C4-2B (cell line): ENCODE data around the gene ADAMTS13.

Source experiments
- H3K27ac ChIP-seq: fragments of 450-650 bp; 2 replicates; pipeline ENCODE4 v1.5.1; 2017
- ZFX ChIP-seq: fragments of 450-650 bp; IDR thresholded peaks from 2 replicates; pipeline ENCODE4 v1.6.1; 2017
- TF ChIP-seq, protein P1 (sequence below): fragments of 450-650 bp; conservative IDR thresholded peaks from 2 replicates; pipeline ENCODE4 v1.5.1; 2017; ENCODE audit warnings: mild to moderate bottlenecking

ADAMTS13 gene

DNA sequence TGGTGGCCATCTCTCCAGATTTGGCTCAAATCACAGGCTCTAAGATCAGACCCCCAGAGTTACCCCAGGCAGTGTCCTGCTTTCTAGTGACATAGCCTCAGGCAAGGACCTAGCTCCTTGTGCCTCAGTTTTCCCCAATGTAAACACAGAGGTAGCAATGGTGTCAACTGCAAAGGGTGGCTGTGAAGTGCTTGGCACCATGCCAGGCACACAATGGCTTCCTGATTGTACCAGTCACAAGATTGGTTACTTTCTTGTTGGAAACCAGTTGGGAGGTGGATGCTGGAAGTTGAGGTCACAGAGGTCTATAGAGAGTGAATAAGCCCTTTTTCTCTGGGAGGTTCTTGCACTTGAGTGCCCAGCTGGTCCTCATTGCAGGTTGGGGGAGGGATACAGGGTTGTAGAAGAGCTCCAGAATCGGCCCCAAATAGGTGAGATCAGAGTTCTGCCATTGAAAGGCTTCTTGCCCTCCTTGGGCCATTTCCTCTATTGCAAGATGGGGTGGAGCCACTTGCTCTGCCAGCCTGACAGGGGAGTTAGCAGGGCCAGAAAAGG lies 43.7 kb upstream of the ADAMTS13 start:
- no peak overlapping the region for H3K27ac ChIP-seq
- TF ChIP-seq ZFX = no peak
- TF ChIP-seq, protein P1, sequence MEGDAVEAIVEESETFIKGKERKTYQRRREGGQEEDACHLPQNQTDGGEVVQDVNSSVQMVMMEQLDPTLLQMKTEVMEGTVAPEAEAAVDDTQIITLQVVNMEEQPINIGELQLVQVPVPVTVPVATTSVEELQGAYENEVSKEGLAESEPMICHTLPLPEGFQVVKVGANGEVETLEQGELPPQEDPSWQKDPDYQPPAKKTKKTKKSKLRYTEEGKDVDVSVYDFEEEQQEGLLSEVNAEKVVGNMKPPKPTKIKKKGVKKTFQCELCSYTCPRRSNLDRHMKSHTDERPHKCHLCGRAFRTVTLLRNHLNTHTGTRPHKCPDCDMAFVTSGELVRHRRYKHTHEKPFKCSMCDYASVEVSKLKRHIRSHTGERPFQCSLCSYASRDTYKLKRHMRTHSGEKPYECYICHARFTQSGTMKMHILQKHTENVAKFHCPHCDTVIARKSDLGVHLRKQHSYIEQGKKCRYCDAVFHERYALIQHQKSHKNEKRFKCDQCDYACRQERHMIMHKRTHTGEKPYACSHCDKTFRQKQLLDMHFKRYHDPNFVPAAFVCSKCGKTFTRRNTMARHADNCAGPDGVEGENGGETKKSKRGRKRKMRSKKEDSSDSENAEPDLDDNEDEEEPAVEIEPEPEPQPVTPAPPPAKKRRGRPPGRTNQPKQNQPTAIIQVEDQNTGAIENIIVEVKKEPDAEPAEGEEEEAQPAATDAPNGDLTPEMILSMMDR = no peak

DNA sequence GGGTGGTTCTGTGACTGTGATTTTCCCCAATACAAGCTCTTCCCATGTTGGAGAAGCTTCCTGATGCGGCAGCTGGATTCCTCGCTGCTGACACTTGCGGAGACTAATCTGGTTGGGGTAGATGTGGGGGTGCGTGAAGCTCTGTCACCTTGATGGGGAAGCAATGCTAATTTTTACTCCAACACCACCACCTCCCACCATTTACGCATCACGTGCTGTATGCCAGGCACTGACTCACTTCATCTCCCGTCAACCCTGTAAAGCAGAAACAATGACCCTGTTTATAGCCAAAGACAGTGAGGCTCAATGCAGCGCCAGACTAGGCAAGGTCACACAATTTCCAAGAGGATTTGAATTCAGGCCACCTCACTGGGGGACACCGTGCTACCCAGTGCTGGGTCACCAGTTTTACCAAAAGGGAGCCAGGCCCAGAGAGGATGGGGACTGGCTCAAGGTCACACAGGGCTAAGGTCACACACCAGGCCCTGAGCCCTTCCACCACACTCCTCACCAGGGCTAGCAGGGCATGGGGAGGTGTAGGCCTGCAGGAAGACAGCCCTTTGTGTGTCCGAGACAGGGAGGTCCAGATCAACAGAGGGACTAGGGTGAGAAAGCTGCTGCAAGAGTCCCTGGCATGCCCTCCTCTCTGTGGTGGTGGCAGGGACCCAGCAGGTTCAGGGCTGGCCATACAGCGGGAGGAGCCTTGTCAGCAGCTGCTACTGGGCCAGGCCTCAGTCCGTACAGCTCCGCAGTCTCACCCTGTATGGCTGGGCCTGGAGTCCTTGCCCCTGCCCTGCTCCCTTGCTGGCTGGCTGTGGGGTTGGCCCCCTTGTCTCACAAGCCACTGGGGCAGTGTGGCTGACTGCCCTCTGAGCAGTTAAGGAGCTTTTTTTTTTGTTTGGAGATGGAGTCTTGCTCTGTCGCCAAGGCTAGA lies 42.7 kb upstream of the ADAMTS13 start:
- no peak overlapping the region for H3K27ac ChIP-seq
- TF ChIP-seq, protein P1 = no peak
- TF ChIP-seq ZFX = no peak

DNA sequence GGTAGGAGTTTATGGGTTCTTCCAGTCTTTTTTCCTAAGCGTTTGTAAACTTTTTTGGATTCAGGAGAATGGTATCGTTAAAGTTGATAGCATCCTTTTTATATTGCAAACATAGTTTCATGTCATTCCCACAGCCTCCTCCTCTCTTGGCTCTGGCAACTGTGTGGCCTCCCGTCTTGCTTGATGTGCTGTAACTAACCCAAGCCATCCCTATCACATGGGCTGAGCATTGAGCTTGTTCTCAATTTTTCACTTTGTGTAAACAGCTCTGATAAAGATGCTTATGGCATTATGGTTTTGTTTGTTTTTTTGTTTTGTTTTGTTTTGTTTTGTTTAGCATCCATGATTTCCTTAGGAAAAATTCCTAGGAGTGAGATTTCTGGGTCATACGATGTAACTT lies 41.4 kb upstream of the ADAMTS13 start:
- TF ChIP-seq, protein P1 = no peak
- no peak for TF ChIP-seq ZFX
- no peak overlapping the region for H3K27ac ChIP-seq

- no peak overlapping the region for H3K27ac ChIP-seq
- no peak for TF ChIP-seq ZFX
- TF ChIP-seq, protein P1 = no peak
Observed at GRCh38 chr9:133382507-133383141, 39.5 kb upstream of the ADAMTS13 start.

- TF ChIP-seq, protein P1 = no peak
Observed at GRCh38 chr9:133383438-133383837, 38.7 kb upstream of the ADAMTS13 start.

DNA sequence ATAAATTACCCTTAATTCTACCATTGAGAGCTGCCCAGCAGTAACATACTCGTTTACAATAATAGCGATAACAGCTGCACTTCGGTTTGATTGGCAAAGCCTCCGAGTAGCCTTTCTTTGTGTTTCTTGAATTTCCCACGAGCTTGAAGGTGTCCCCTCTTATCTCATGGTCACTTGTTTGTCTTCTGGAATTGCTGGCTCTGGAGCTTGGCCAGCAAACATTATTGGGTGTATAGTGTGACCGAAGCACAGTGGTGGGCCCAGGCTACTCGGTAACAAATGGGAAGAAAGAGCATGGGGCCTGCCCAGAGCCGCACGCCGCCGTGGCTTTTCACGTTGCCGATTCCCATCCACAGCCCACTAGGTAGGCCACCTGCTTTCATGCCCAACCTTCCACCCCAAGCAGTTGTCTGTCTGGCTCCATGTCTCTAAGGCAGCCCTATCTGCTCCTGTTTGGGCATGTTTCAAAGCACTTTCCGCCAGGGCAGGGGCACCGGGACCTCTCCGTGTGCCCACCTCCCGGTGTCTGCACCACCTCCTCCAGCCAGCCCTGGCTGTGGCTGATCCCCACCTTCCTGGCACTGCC lies 37.3 kb upstream of the ADAMTS13 start:
- no peak overlapping the region for H3K27ac ChIP-seq
- TF ChIP-seq ZFX = no peak
- TF ChIP-seq, protein P1 = no peak

More at GRCh38 chr9:133383438-133383837, 38.7 kb upstream of the ADAMTS13 start:
- no peak overlapping the region for H3K27ac ChIP-seq

GRCh38 chr9:133385452-133385851 lies 36.7 kb upstream of the ADAMTS13 start:
- TF ChIP-seq ZFX = no peak
- TF ChIP-seq, protein P1 = no peak
- H3K27ac ChIP-seq = no peak overlapping the region
